CD4-positive, alpha-beta T cell (primary cell): ENCODE measurements around the gene C1orf35. TPM values are rescaled to one million over a fixed set of nuclear protein-coding genes. Genes with fewer than 3 reads are reported as not detected.

Experiments used
- ATAC-seq: fragments of 200-7000 bp; cut with Tn5 transposase; one replicate; pipeline ENCODE4 v1.10.0; 2022; ENCODE audit warnings: mild to moderate bottlenecking; ENCODE audit not compliant: poor library complexity
- CTCF ChIA-PET: fragments of 350-600 bp; sonication (Branson Sonifier 250); formaldehyde crosslinking; loops from one replicate; lab custom pipeline; 2021; ENCODE audit warnings: antibody characterized with exemption, inconsistent platforms; lab: Charles Lee
- POLR2A ChIA-PET: fragments of 350-600 bp; sonication (Branson Sonifier 250); formaldehyde crosslinking; loops from one replicate; lab custom pipeline; 2021; ENCODE audit warnings: antibody characterized with exemption, inconsistent platforms; lab: Charles Lee
- DNase-seq, 14 experiments: peaks; one replicate each; pipeline ENCODE4 v3.0.0-alpha.2; 2013 to 2020; ENCODE audit warnings: mixed read lengths in 2 of 14
- H3K27ac ChIP-seq, 2 donors: one replicate each; pipeline versions ENCODE4 v1.5.1 to v1.7.0; 2013; ENCODE audit warnings: low read length in 2 of 2, low read depth in 1 of 2, mild to moderate bottlenecking in 1 of 2
- H3K27me3 ChIP-seq, 2 experiments: 1 replicate in 1 of 2; 2 replicates in 1 of 2; pipeline versions ENCODE4 v1.6.1 to v1.7.0; 2013; ENCODE audit warnings: low read length in 2 of 2, control low read depth in 1 of 2, mild to moderate bottlenecking in 1 of 2, moderate library complexity in 1 of 2; ENCODE audit not compliant: insufficient read depth in 2 of 2, control insufficient read depth in 1 of 2
- H3K36me3 ChIP-seq: one replicate; pipeline ENCODE4 v1.6.1; 2013; ENCODE audit warnings: low read length, control low read depth; ENCODE audit not compliant: insufficient read depth
- H3K4me1 ChIP-seq: one replicate; pipeline ENCODE4 v1.6.1; 2013; ENCODE audit warnings: low read length, control low read depth; ENCODE audit not compliant: insufficient read depth
- H3K4me3 ChIP-seq: one replicate; pipeline ENCODE4 v1.5.1; 2013; ENCODE audit warnings: mild to moderate bottlenecking, low read length, moderate library complexity
- H3K9me3 ChIP-seq, 2 experiments: 1 replicate in 1 of 2; 2 replicates in 1 of 2; pipeline versions ENCODE4 v1.6.1 to v1.7.0; 2013; ENCODE audit warnings: low read length in 2 of 2, mild to moderate bottlenecking in 2 of 2, control low read depth in 1 of 2, moderate library complexity in 1 of 2; ENCODE audit not compliant: control insufficient read depth in 1 of 2, insufficient read depth in 1 of 2
- H3K27ac Mint-ChIP-seq: one replicate; pipeline ENCODE4 v1.8.0; 2020; ENCODE audit warnings: mixed read lengths
- H3K27me3 Mint-ChIP-seq: one replicate; pipeline ENCODE4 v1.8.0; 2021; ENCODE audit warnings: mixed read lengths
- H3K36me3 Mint-ChIP-seq: one replicate; pipeline ENCODE4 v1.8.0; 2021; ENCODE audit warnings: low read depth, mixed read lengths
- H3K4me1 Mint-ChIP-seq: one replicate; pipeline ENCODE4 v1.8.0; 2021; ENCODE audit warnings: low read depth, mixed read lengths
- H3K4me3 Mint-ChIP-seq: one replicate; pipeline ENCODE4 v1.8.0; 2020; ENCODE audit warnings: mild to moderate bottlenecking, mixed read lengths
- H3K9me3 Mint-ChIP-seq: one replicate; pipeline ENCODE4 v1.8.0; 2020; ENCODE audit warnings: mixed read lengths
- intact Hi-C, 2 experiments: fragments of 100-400 bp; cut with DNase I in 1 of 2; cut with micrococcal nuclease in 1 of 2; formaldehyde crosslinking; loops; one replicate each; pipeline versions ENCODE4 v1.15.1 to v1.9.0; 2023 to 2025; cut with DNase I, micrococcal nuclease
- total RNA-seq, 174 experiments: library from RNA in 2 of 174; stranded (reverse) in 2 of 174; gene quantifications; one replicate each; pipeline ENCODE4 v1.2.3 and lab custom pipeline; 2021 to 2026
- TF ChIP-seq, protein P1 (sequence below): fragments of 200-600 bp; IDR thresholded peaks from one replicate; pipeline ENCODE4 v1.8.0; 2022; ENCODE audit warnings: antibody characterized with exemption, mild to moderate bottlenecking

The C1orf35 gene
- total RNA-seq, 2 experiments from 2014 or later = 36.6 to 40.3 TPM

DNA sequence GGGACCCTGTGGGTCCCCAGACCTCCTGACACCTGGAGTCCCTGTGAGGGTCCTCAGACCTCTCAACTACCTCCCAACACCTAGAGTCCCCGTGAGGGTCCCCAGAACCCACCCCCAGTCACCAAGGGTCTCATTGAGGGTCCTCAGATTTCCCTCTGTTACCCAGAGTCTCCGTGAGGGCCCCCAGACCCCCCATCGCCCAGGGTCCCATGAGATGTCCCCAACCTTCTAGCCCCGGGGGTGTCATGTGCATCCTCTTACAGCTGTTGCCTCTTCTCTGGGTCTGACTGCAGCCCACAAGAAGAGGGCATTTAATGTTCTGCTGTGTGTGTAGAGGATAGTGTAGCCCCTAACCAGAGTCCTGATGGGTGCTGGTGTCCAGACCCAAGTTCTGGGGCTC lies 44.6 kb upstream of the C1orf35 start:
- no peaks in the 10 kb centered on the region for H3K27me3 ChIP-seq
- TF ChIP-seq, protein P1, sequence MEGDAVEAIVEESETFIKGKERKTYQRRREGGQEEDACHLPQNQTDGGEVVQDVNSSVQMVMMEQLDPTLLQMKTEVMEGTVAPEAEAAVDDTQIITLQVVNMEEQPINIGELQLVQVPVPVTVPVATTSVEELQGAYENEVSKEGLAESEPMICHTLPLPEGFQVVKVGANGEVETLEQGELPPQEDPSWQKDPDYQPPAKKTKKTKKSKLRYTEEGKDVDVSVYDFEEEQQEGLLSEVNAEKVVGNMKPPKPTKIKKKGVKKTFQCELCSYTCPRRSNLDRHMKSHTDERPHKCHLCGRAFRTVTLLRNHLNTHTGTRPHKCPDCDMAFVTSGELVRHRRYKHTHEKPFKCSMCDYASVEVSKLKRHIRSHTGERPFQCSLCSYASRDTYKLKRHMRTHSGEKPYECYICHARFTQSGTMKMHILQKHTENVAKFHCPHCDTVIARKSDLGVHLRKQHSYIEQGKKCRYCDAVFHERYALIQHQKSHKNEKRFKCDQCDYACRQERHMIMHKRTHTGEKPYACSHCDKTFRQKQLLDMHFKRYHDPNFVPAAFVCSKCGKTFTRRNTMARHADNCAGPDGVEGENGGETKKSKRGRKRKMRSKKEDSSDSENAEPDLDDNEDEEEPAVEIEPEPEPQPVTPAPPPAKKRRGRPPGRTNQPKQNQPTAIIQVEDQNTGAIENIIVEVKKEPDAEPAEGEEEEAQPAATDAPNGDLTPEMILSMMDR = no peak
- CTCF ChIA-PET = no interaction called here
- H3K9me3 Mint-ChIP-seq = no peaks in the 10 kb centered on the region
- no peak overlapping the region for H3K4me3 ChIP-seq
- H3K4me3 Mint-ChIP-seq = no peak overlapping the region
- intact Hi-C loops = loop anchor here in 1 of 2 experiments (10.0 kb wide), 1 partner anchor 1357 kb away; the partner anchor contains the start of gene NUP133
- H3K4me1 Mint-ChIP-seq = peaks cover 14% of the 10 kb centered on the region
- ATAC-seq = no peak
- H3K4me1 ChIP-seq = peaks cover 33% of the 10 kb centered on the region
- peaks cover 48% of the 10 kb centered on the region for H3K36me3 ChIP-seq
- POLR2A ChIA-PET = no interaction called here
- no peaks in the 10 kb centered on the region for H3K27me3 Mint-ChIP-seq
- DNase-seq = no peak
- peaks cover 28% of the 10 kb centered on the region for H3K36me3 Mint-ChIP-seq
- no peaks in the 10 kb centered on the region for H3K9me3 ChIP-seq
- no peak overlapping the region for H3K27ac ChIP-seq
- no peak overlapping the region for H3K27ac Mint-ChIP-seq

DNA sequence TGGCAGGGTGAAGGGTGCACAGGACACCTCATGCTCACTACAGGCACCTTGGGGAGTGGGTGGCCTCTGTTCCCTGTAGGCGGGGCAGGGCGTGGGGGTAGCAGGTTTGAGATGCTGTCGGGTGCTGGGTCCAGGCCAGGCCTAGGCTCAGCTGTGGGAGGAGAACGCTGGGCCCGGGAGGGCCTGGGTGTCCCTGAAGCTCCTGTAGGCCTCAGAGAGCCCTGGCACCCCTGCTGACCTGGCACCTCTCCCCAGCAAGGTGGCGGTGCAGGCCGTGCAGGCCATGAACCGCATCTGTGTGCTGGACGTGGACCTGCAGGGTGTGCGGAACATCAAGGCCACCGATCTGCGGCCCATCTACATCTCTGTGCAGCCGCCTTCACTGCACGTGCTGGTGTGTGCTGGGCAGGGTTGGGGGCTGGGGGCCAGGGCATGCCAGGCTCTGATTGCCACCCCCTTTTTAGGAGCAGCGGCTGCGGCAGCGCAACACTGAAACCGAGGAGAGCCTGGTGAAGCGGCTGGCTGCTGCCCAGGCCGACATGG lies 44.1 kb upstream of the C1orf35 start:
- Histone ChIP-seq H3K27me3 (no peaks in the 10 kb centered on the region), H3K4me3 (no peak overlapping the region), H3K4me1 (peaks cover 38% of the 10 kb centered on the region), H3K27ac (no peak overlapping the region), H3K36me3 (peaks cover 49% of the 10 kb centered on the region), H3K9me3 (no peaks in the 10 kb centered on the region)
- DNase-seq = peak in 1 of 14 experiments; percentile 17
- ChIA-PET CTCF (no interaction called here), POLR2A (no interaction called here)
- intact Hi-C loops = loop anchor here in 1 of 2 experiments (10.0 kb wide), 1 partner anchor 1358 kb away; the partner anchor contains the start of gene NUP133
- Mint-ChIP-seq H3K9me3 (no peaks in the 10 kb centered on the region), H3K36me3 (peaks cover 29% of the 10 kb centered on the region), H3K27me3 (no peaks in the 10 kb centered on the region), H3K4me3 (no peak overlapping the region), H3K27ac (no peak overlapping the region), H3K4me1 (peaks cover 20% of the 10 kb centered on the region)
- TF ChIP-seq, protein P1 = no peak
- ATAC-seq = no peak

DNA sequence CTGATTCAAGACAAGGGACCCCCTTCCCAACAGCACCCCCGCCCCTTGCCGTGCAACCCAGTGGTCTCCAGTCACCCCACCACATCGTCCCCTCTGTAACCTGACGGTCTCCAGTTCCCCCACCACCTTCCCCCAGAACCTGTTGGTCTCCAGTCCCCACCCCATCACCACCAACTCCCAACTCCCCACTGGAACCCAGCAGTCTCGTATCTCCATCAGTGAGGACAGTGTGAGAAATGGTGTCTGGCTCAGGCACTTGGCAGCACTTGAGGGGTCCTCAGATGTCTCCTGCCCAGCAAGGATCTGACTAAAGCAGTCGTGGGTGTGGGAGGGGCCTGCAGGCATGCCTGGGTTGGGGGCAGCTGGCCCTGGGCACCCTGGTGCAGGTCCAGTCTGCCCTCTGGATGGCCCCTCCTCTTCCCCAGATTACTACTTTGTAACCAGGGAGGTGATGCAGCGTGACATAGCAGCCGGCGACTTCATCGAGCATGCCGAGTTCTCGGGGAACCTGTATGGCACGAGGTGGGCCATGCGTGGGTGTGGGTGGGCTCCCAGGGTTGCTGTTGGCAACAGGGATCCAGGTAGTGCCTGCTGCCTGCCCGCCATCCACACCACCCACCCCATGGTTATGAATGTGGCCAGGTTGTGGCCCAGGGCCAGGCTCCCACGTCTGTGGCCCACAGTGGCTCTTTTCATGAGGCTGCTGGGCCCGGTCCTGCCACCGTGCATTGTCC lies 43.5 kb upstream of the C1orf35 start:
- no peaks in the 10 kb centered on the region for H3K27me3 Mint-ChIP-seq
- Histone ChIP-seq H3K36me3 (peaks cover 55% of the 10 kb centered on the region), H3K4me1 (peaks cover 45% of the 10 kb centered on the region), H3K9me3 (no peaks in the 10 kb centered on the region), H3K27me3 (no peaks in the 10 kb centered on the region), H3K27ac (no peak overlapping the region), H3K4me3 (no peak overlapping the region)
- ChIA-PET CTCF (no interaction called here), POLR2A (no interaction called here)
- no peaks in the 10 kb centered on the region for H3K9me3 Mint-ChIP-seq
- intact Hi-C loops = loop anchor here in 1 of 2 experiments (10.0 kb wide), 1 partner anchor 1358 kb away; the partner anchor contains the start of gene NUP133
- H3K4me3 Mint-ChIP-seq = no peak overlapping the region
- ATAC-seq = no peak
- DNase-seq = no peak
- TF ChIP-seq, protein P1 = no peak
- no peak overlapping the region for H3K27ac Mint-ChIP-seq
- H3K4me1 Mint-ChIP-seq = peaks cover 26% of the 10 kb centered on the region
- H3K36me3 Mint-ChIP-seq = peaks cover 29% of the 10 kb centered on the region
